T-helper 2 cell treated with Interferon-gamma antibody and Interleukin-4, amounts not matched to agents 5 μg/mL and 100 μg/mL, for 36 hours (primary cell): ENCODE results near the gene APOL4.
A peak's percentile ranks its signal among the peaks of the same experiment; 100 is the strongest.
"Not testable (repeated sequence)": the region's sequence is repeated elsewhere in the genome, so short reads cannot be mapped to it uniquely, and the experiment has no call there.

ENCODE experiments used
- DNase-seq: peaks from one replicate; pipeline ENCODE4 v3.0.0; 2021; ENCODE audit warnings: low spot score
- H3K27ac Mint-ChIP-seq: one replicate; pipeline ENCODE4 v1.8.0; 2021; ENCODE audit warnings: mild to moderate bottlenecking, mixed read lengths
- H3K27me3 Mint-ChIP-seq: one replicate; pipeline ENCODE4 v1.8.0; 2021; ENCODE audit warnings: low read depth, mixed read lengths
- H3K36me3 Mint-ChIP-seq: one replicate; pipeline ENCODE4 v1.8.0; 2021; ENCODE audit warnings: low read depth, mixed read lengths
- H3K4me1 Mint-ChIP-seq: one replicate; pipeline ENCODE4 v1.8.0; 2021; ENCODE audit warnings: low read depth, mixed read lengths
- H3K4me3 Mint-ChIP-seq: one replicate; pipeline ENCODE4 v1.8.0; 2022; ENCODE audit warnings: mild to moderate bottlenecking, moderate library complexity, mixed read lengths
- H3K9me3 Mint-ChIP-seq: one replicate; pipeline ENCODE4 v1.8.0; 2021; ENCODE audit warnings: mixed read lengths

Gene APOL4, protein sequence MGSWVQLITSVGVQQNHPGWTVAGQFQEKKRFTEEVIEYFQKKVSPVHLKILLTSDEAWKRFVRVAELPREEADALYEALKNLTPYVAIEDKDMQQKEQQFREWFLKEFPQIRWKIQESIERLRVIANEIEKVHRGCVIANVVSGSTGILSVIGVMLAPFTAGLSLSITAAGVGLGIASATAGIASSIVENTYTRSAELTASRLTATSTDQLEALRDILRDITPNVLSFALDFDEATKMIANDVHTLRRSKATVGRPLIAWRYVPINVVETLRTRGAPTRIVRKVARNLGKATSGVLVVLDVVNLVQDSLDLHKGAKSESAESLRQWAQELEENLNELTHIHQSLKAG

DNA sequence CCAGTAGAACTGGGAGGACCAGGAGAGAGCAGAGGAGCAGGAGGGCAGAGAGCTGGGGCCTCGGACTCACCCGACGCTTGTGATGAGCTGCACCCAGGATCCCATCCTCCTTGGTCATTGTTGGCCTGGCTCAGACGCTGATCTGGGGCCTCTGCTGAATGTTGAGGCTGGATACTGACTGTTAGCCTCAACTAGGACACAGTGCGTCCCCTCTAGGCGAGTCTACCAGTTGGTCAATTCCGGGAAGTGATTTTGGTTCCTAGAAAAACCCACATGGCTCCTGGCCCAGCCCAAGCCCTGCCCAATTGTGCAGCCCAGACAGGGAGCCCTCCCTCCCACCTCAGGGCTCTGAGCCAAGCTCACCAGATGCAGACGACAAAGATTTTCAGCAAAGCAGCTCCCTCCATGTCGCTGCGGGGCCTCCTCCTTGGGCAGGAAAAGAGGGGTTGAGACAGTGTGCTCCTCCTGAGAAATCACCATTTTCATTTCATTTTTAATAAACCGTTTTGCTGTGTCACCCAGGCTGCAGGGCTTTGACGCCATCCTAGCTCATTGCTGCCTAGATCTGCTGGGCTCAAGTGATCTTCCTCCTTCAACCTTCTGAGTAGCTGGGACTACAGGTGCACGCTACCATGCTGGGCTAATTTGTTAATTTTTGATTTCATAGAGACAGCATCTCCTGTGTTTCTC lies at the start of gene APOL4:
Gene APOL4, minus strand, starts transcription at position 180 of the 690 bp plus-strand sequence. Its CDS starts 75 bp downstream, at position 105.
- DNase-seq, result no peak

DNA sequence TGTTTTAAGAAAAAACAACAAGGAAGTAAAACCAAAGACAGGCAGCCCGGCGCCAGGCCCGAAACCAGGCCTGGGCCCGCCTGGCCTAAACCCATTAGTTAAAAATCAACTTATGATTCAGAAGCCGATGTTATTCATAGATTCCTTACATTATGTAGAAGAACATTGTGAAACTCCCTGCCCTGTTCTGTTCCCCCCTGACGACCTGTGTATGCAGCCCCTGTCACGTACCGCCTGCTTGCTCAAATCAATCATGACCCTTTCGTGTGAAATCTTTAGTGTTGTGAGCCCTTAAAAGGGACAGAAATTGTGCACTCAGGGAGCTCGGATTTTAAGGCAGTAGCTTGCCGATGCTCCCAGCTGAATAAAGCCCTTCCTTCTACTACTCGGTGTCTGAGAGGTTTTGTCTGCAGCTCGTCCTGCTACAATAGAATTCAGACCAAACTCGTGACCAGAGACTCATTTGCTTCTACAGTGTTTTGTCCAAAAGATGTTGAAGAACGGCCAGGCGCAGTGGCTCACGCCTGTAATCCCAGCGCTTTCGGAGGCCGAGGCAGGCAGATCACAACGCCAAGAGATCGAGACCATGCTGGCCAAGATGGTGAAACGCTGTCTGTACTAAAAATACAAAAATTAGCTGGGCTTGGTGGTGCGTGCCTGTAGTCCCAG lies 48.8 kb upstream of the APOL4 start:
- H3K36me3 Mint-ChIP-seq, H3K4me3 Mint-ChIP-seq, H3K27me3 Mint-ChIP-seq, H3K27ac Mint-ChIP-seq, DNase-seq: not testable (repeated sequence)
- H3K4me1 Mint-ChIP-seq, result peaks cover 22% of the 10 kb centered on the region
- peaks cover 17% of the 10 kb centered on the region for H3K9me3 Mint-ChIP-seq

More for the DNA sequence above, at the start of gene APOL4:
- H3K4me3 Mint-ChIP-seq, result peak within 1 kb of the TSS; percentile 17
- H3K9me3 Mint-ChIP-seq, result no peaks in the 10 kb centered on the region
- H3K27ac Mint-ChIP-seq, result peak within 1 kb of the TSS; percentile 46
- peaks cover 19% of the 10 kb centered on the region for H3K4me1 Mint-ChIP-seq
- no peaks in the 10 kb centered on the region for H3K27me3 Mint-ChIP-seq
- no peaks in the 10 kb centered on the region for H3K36me3 Mint-ChIP-seq

DNA sequence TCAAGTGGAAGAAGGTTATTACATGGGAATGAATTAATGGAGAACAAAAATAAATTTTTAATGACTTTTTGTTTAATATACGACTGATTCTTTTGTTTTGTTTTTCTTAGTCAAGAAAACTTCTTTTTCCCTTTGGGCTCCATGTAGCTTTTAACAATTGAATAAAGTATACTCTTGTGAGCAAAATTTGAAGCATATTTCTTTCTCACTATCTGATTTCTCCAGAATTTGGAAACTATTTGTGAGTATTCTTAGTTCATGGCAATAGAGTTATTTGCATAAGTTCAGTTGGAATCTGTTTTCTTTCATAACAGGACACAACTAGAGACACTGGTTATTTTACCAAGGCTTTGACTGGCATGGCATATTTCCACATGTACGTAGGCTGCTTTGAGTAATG lies 47.6 kb upstream of the APOL4 start:
- Mint-ChIP-seq H3K9me3 (peaks cover 17% of the 10 kb centered on the region), H3K27ac (no peak overlapping the region), H3K4me3 (no peak overlapping the region), H3K27me3 (no peaks in the 10 kb centered on the region), H3K4me1 (peaks cover 17% of the 10 kb centered on the region), H3K36me3 (peaks cover 7% of the 10 kb centered on the region)
- DNase-seq, result no peak

DNA sequence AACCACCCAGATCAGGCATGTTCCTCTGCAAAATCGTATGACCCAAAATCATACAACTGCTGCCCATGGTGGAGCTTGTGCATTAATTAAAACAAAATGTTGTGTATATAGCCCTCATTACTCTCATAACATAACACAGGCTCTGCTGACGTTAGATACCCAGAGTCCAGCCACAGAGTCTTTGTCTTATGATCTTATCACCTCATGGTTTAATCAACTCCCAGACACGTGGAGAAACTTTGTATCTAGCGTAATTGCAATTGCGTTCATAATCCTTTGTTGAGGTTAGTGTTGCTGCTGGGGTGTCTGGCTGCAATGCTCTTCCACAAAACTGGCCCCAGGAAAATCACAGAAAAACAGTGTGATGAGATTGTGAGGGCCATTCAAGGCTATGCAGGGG lies 46.3 kb upstream of the APOL4 start:
- H3K27ac Mint-ChIP-seq, result no peak overlapping the region
- H3K4me1 Mint-ChIP-seq, result peaks cover 11% of the 10 kb centered on the region
- H3K36me3 Mint-ChIP-seq, result no peaks in the 10 kb centered on the region
- peaks cover 24% of the 10 kb centered on the region for H3K9me3 Mint-ChIP-seq
- no peak overlapping the region for H3K4me3 Mint-ChIP-seq
- DNase-seq, result no peak
- peaks cover 2% of the 10 kb centered on the region for H3K27me3 Mint-ChIP-seq

- no peak for DNase-seq
- peaks cover 2% of the 10 kb centered on the region for H3K27me3 Mint-ChIP-seq
- no peak overlapping the region for H3K27ac Mint-ChIP-seq
- no peak overlapping the region for H3K4me3 Mint-ChIP-seq
- peaks cover 3% of the 10 kb centered on the region for H3K4me1 Mint-ChIP-seq
- peaks cover 31% of the 10 kb centered on the region for H3K9me3 Mint-ChIP-seq
- peaks cover 2% of the 10 kb centered on the region for H3K36me3 Mint-ChIP-seq
These were observed 45.1 kb upstream of the APOL4 start for GRCh38 chr22:36246718-36247117.

- H3K9me3 Mint-ChIP-seq, result peaks cover 31% of the 10 kb centered on the region
These were observed 44.3 kb upstream of the APOL4 start for GRCh38 chr22:36245805-36246356.

GRCh38 chr22:36244522-36245391 lies 43.1 kb upstream of the APOL4 start:
- DNase-seq, result no peak
- Mint-ChIP-seq H3K27ac (no peak overlapping the region), H3K36me3 (peaks cover 2% of the 10 kb centered on the region), H3K27me3 (peaks cover 2% of the 10 kb centered on the region), H3K4me1 (peaks cover 3% of the 10 kb centered on the region), H3K4me3 (no peak overlapping the region), H3K9me3 (peaks cover 31% of the 10 kb centered on the region)

More at GRCh38 chr22:36245805-36246356, 44.3 kb upstream of the APOL4 start:
- no peak for DNase-seq
- H3K36me3 Mint-ChIP-seq, result peaks cover 2% of the 10 kb centered on the region
- H3K27me3 Mint-ChIP-seq, result peaks cover 2% of the 10 kb centered on the region
- H3K27ac Mint-ChIP-seq, result no peak overlapping the region
- no peaks in the 10 kb centered on the region for H3K4me1 Mint-ChIP-seq
- no peak overlapping the region for H3K4me3 Mint-ChIP-seq

- peaks cover 2% of the 10 kb centered on the region for H3K27me3 Mint-ChIP-seq
- no peak for DNase-seq
- H3K27ac Mint-ChIP-seq, result no peak overlapping the region
- H3K4me1 Mint-ChIP-seq, result peaks cover 7% of the 10 kb centered on the region
- no peak overlapping the region for H3K4me3 Mint-ChIP-seq
- peaks cover 28% of the 10 kb centered on the region for H3K9me3 Mint-ChIP-seq
- peaks cover 7% of the 10 kb centered on the region for H3K36me3 Mint-ChIP-seq
These were observed 42.4 kb upstream of the APOL4 start for GRCh38 chr22:36243986-36244385.

DNA sequence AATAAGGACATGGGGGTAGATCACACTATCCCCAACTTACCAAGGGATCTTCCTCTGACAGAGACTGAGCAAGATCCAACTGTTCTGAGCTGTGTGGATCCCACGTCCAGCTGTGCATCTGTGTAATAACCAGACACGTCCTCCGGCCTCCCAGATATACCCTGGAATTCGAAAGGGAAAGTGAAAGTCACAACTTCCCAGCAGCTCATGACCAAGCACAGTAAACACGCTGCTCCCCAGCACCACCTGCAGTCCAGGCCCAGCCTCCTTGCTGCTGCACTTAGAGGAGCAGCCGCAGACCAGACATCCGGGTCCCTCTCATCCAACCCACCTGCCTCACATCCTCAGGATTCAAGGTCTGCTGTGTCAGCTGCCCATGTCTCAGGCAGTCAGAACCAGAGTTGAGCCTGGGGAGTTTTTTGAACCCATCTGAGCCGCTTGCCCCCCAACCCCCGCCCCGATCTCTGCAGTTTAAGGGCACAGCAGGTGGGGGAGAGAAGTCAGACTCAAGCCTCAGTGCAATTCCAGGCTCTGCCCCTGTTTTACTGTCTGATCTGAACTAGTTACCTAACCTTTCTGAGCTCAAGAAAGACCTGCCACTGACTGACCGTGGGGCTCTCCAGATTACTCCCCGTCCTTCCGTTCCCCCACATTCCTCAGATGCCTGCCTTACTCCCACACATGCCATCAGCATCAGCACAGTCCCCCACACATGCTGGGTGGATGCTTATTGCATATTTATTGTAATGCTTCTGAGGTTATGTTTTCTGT lies 38.0 kb upstream of the APOL4 start, which contains the start of gene APOL2:
Gene APOL2, minus strand, starts transcription at position 127 of the 771 bp plus-strand sequence. CDS start 6,365 bp downstream, outside the sequence.
- H3K4me1 Mint-ChIP-seq, result peaks cover 38% of the 10 kb centered on the region
- peak within 1 kb of the TSS; percentile 90 for H3K27ac Mint-ChIP-seq
- peaks cover 20% of the 10 kb centered on the region for H3K9me3 Mint-ChIP-seq
- peak within 1 kb of the TSS; percentile 93 for H3K4me3 Mint-ChIP-seq
- peaks cover 2% of the 10 kb centered on the region for H3K27me3 Mint-ChIP-seq
- peak; percentile 87 for DNase-seq
- peaks cover 46% of the 10 kb centered on the region for H3K36me3 Mint-ChIP-seq

GRCh38 chr22:36239150-36239400 lies 37.5 kb upstream of the APOL4 start:
- H3K9me3 Mint-ChIP-seq, result peaks cover 20% of the 10 kb centered on the region
- peaks cover 42% of the 10 kb centered on the region for H3K4me1 Mint-ChIP-seq
- peak overlapping the region; percentile 93 for H3K4me3 Mint-ChIP-seq
- H3K27ac Mint-ChIP-seq, result peak overlapping the region; percentile 90
- H3K27me3 Mint-ChIP-seq, result peaks cover 2% of the 10 kb centered on the region
- DNase-seq, result no peak
- H3K36me3 Mint-ChIP-seq, result peaks cover 51% of the 10 kb centered on the region

DNA sequence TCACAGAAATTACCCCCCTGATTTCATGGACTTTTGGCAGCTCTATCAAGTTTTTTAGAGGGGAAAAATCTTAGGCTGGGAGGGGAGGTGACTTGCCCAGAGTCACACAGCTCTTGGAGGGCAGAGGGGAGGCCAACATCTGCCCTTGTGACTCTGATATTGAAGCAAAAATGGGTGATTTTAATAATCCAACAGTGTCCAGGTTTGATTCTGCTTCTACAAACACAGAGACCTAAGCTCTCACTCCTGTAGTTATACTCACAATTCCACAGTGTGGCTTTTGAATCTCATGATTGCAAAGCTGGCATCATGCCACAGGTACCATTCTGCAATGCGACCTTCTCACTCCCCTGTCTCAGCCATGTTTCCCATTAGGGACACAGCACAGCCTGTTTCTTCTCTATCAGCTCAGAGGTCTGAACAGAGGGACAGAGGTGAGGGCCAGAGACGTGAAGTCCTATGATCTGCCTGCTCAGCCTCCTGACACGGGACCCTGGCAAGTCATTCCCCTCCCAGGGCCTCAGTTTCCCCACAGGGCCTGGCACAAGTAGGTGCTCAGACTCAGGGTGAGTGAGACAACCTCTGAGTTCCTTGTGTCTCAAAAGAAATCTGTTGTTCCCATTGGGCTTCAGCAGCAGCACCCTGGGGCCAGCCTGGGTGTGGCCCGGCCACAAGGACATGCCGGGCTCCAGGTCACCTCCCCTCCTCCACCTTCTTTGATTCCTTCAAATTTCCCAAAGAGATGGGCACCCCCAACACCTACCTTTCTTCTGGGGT lies 37.0 kb upstream of the APOL4 start:
- peaks cover 45% of the 10 kb centered on the region for H3K4me1 Mint-ChIP-seq
- DNase-seq, result no peak

More for the DNA sequence above, 37.0 kb upstream of the APOL4 start:
- peaks cover 55% of the 10 kb centered on the region for H3K36me3 Mint-ChIP-seq
- H3K27me3 Mint-ChIP-seq, result peaks cover 2% of the 10 kb centered on the region
- peak overlapping the region; percentile 93 for H3K4me3 Mint-ChIP-seq
- H3K9me3 Mint-ChIP-seq, result peaks cover 19% of the 10 kb centered on the region
- peak overlapping the region; percentile 90 for H3K27ac Mint-ChIP-seq
